ENCODE measurements around the gene UBE2B.
A peak's percentile ranks its signal among the peaks of the same experiment; 100 is the strongest.
"Not testable (repeated sequence)": the region's sequence is repeated elsewhere in the genome, so short reads cannot be mapped to it uniquely, and the experiment has no call there.

UBE2B gene

DNA sequence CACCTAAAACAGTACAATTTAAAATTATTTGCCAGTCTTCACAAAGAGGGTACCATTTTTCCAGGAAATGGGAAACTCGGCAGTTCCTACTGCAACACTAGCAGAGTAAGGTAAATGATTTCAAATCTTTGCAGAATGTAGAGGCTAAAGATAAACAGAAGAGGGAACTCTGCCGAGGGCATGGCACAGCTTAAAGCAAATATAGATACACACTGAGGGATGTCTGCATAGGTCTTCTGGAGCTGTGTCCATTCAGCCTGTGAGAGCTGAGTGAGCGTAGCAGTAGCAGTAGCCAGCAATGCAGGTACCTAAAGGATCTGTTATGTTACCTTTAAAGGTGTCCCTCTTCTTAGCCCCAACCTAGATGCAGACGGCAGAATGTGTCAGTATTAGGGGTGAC lies 21.9 kb upstream of the UBE2B start:
- TF ChIP-seq, protein P1, sequence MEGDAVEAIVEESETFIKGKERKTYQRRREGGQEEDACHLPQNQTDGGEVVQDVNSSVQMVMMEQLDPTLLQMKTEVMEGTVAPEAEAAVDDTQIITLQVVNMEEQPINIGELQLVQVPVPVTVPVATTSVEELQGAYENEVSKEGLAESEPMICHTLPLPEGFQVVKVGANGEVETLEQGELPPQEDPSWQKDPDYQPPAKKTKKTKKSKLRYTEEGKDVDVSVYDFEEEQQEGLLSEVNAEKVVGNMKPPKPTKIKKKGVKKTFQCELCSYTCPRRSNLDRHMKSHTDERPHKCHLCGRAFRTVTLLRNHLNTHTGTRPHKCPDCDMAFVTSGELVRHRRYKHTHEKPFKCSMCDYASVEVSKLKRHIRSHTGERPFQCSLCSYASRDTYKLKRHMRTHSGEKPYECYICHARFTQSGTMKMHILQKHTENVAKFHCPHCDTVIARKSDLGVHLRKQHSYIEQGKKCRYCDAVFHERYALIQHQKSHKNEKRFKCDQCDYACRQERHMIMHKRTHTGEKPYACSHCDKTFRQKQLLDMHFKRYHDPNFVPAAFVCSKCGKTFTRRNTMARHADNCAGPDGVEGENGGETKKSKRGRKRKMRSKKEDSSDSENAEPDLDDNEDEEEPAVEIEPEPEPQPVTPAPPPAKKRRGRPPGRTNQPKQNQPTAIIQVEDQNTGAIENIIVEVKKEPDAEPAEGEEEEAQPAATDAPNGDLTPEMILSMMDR (IDR thresholded peaks at IDR 0.05; ENCODE audit: insufficient read depth, low read length, poor library complexity, severe bottlenecking) = no peak
- no peak for DNase-seq (ENCODE audit: extremely low read depth, insufficient read length)
- Histone ChIP-seq H3K4me3 (replicated peaks; ENCODE audit: low read depth, low read length) (no peak overlapping the region), H3K27me3 (replicated peaks; ENCODE audit: control insufficient read depth, insufficient read depth, low read length) (no peaks in the 10 kb centered on the region), H3K36me3 (ENCODE audit: control insufficient read depth, insufficient read depth, low read length) (no peaks in the 10 kb centered on the region)

DNA sequence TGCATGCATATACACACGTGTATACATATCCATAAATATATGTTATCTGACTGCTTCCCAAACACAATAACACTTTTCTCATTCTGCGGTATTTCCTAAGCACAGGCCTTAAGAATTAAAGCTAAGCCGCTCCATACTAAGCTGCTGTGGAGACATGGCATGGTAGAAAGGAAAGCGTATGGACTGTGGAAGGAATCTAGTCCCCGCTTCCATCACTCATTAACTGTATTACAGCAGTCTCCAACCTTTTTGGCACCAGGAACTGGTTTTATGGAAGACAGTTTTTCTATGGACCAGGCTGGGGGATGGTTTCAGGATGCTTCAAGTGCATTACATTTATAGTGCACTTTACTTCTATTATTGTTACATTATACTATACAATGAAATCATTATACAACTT lies 15.7 kb upstream of the UBE2B start:
- TF ChIP-seq, protein P1 (IDR thresholded peaks at IDR 0.05; ENCODE audit: insufficient read depth, low read length, poor library complexity, severe bottlenecking) = no peak
- H3K27me3 ChIP-seq (replicated peaks; ENCODE audit: control insufficient read depth, insufficient read depth, low read length) = no peaks in the 10 kb centered on the region
- no peaks in the 10 kb centered on the region for H3K36me3 ChIP-seq (ENCODE audit: control insufficient read depth, insufficient read depth, low read length)
- DNase-seq (ENCODE audit: extremely low read depth, insufficient read length) = no peak
- no peak overlapping the region for H3K4me3 ChIP-seq (replicated peaks; ENCODE audit: low read depth, low read length)

DNA sequence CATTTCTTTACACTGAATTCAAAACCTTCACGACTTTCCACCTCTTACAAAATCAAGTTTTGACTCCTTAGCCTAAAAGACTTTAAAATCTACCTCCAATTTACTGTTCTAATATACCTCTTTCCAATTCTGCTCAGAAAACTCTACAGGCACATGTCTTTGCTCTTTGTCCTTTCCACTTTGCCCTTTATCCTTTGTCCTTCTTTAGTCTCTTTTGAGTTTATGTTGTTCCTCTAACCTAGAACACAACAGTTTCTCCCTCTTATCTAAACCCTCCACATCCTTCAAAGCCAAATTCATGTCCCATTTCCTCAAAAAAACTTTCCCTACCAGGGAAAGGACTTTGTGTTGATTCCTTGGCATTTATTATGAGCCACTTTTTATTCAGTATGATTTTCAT lies 5.8 kb upstream of the UBE2B start:
- no peak for DNase-seq (ENCODE audit: extremely low read depth, insufficient read length)
- H3K36me3 ChIP-seq (ENCODE audit: control insufficient read depth, insufficient read depth, low read length) = no peaks in the 10 kb centered on the region
- H3K4me3 ChIP-seq (replicated peaks; ENCODE audit: low read depth, low read length) = no peak overlapping the region
- no peaks in the 10 kb centered on the region for H3K27me3 ChIP-seq (replicated peaks; ENCODE audit: control insufficient read depth, insufficient read depth, low read length)
- TF ChIP-seq, protein P1 (IDR thresholded peaks at IDR 0.05; ENCODE audit: insufficient read depth, low read length, poor library complexity, severe bottlenecking) = no peak

DNA sequence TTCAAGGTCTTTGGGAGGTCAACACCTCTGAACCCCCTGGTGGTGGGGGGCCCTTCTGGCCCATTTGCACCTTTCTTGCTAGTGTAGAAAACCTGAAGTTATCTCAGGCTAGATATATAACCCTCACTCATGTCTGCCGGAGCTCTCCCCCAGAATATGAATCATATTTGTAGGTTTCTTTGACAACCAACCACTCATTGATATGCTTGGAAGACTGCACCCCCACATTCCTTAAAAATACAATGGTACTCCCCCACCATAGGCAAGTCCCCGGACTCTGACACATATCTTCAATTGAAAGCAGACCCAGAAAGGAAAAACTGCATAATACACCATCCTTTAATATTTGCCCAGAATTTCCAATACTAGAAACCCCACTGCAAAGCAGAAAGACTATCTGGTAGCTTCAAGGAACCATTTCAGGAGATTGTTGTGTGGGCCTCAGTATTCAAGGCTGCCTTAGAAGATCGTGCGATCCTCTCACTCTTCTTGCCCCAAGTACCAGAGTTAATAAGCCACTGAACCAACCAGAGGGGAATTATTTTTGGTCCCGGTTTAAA lies 978 bp upstream of the UBE2B start:
- no peaks in the 10 kb centered on the region for H3K36me3 ChIP-seq (ENCODE audit: control insufficient read depth, insufficient read depth, low read length)
- DNase-seq (ENCODE audit: extremely low read depth, insufficient read length) = no peak
- TF ChIP-seq, protein P1 (IDR thresholded peaks at IDR 0.05; ENCODE audit: insufficient read depth, low read length, poor library complexity, severe bottlenecking) = no peak
- peak overlapping the region; percentile 95 for H3K4me3 ChIP-seq (replicated peaks; ENCODE audit: low read depth, low read length)
- no peaks in the 10 kb centered on the region for H3K27me3 ChIP-seq (replicated peaks; ENCODE audit: control insufficient read depth, insufficient read depth, low read length)

DNA sequence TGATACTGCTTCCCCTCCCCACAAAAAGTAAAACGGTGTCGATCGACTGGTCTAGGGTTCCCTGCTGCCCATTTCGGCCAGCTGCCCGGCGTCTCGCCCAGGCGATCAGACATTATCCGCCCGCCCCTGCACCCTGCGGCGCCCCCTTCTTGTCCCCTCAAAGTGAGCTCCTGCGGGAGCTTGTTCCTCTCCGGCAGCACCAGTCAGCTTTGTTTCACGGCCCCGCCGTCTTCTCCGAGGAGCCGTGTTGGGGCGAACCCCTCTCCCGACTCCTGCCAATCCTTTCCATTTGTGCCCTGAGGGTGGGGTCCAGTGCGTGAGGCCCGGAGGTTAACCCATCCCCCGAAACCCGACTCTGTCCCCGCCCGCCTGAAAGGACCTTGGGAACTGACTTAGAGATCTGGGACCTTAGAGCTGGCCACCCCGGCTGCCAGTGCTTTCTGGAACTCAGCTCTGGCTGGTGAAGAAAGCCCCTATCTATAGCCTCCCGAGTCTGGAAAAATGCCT lies 518 bp downstream of the UBE2B start:
- no peak for DNase-seq (ENCODE audit: extremely low read depth, insufficient read length)
- TF ChIP-seq, protein P1 (IDR thresholded peaks at IDR 0.05; ENCODE audit: insufficient read depth, low read length, poor library complexity, severe bottlenecking) = no peak
- no peaks in the 10 kb centered on the region for H3K36me3 ChIP-seq (ENCODE audit: control insufficient read depth, insufficient read depth, low read length)

DNA sequence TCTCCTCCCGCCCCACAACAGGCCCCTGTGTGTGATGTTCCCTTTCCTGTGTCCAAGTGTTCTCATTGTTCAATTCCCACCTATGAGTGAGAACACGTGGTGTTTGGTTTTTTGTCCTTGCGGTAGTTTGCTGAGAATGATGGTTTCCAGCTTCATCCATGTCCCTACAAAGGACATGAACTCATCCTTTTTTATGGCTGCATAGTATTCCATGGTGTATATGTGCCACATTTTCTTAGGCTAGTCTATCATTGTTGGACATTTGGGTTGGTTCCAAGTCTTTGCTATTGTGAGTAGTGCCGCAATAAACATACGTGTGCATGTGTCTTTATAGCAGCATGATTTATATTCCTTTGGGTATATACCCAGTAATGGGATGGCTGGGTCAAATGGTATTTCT lies 2.3 kb downstream of the UBE2B start:
- H3K36me3 ChIP-seq (ENCODE audit: control insufficient read depth, insufficient read depth, low read length); DNase-seq (ENCODE audit: extremely low read depth, insufficient read length); H3K27me3 ChIP-seq (replicated peaks; ENCODE audit: control insufficient read depth, insufficient read depth, low read length); H3K4me3 ChIP-seq (replicated peaks; ENCODE audit: low read depth, low read length): not testable (repeated sequence)

More for the DNA sequence above, 518 bp downstream of the UBE2B start:
- Histone ChIP-seq H3K27me3 (replicated peaks; ENCODE audit: control insufficient read depth, insufficient read depth, low read length) (no peaks in the 10 kb centered on the region), H3K4me3 (replicated peaks; ENCODE audit: low read depth, low read length) (peak overlapping the region; percentile 95)
